Body of pancreas (tissue), 4 donors: ENCODE data around the gene C19orf38. TPM values are rescaled to one million over a fixed set of nuclear protein-coding genes. Genes with fewer than 3 reads are reported as not detected.

Experiments
- ATAC-seq: fragments of 150-250 bp; one replicate; pipeline ENCODE4 v1.9.1; 2016
- DNase-seq, 4 donors: peaks; one replicate each; pipeline ENCODE4 v3.0.0-alpha.2; 2019
- H3K27ac ChIP-seq, 4 donors: fragments of 200-600 bp; sonication (generic); 1 replicate in 3 of 4; 2 replicates in 1 of 4; pipeline versions ENCODE4 v1.5.1 to v1.6.1; 2016 to 2019; ENCODE audit warnings: mild to moderate bottlenecking in 1 of 4, mixed read lengths in 1 of 4, moderate library complexity in 1 of 4
- H3K27me3 ChIP-seq, 2 donors: fragments of 200-600 bp; sonication (generic); one replicate each; pipeline ENCODE4 v1.6.0; 2016; ENCODE audit warnings: mild to moderate bottlenecking in 1 of 2
- H3K36me3 ChIP-seq, 2 donors: fragments of 200-600 bp; sonication (generic); replicated peaks in 1 of 2; 2 replicates each; pipeline ENCODE4 v1.5.1; 2016; ENCODE audit warnings: low read depth in 2 of 2; ENCODE audit not compliant: insufficient read depth in 1 of 2
- H3K4me1 ChIP-seq: fragments of 200-600 bp; sonication (generic); one replicate; pipeline ENCODE4 v1.6.0; 2016
- H3K4me3 ChIP-seq, 2 donors: fragments of 200-600 bp; sonication (generic); 1 replicate in 1 of 2; 2 replicates in 1 of 2; pipeline ENCODE4 v1.5.1; 2016 to 2019
- H3K9me3 ChIP-seq, 3 donors: fragments of 200-600 bp; sonication (generic); 1 replicate in 2 of 3; 2 replicates in 1 of 3; pipeline ENCODE4 v1.5.1; 2016
- POLR2A ChIP-seq, 3 donors: fragments of 450-650 bp; IDR thresholded peaks; one replicate each; pipeline ENCODE4 v1.6.1; 2016; ENCODE audit warnings: antibody characterized with exemption in 3 of 3, mild to moderate bottlenecking in 2 of 3
- WGBS, 2 donors: methylation state at CpG; one replicate each; pipeline ENCODE4 v1.1.5; 2017; 5-methylcytosine and 5-hydroxymethylcytosine counted together
- intact Hi-C: fragments of 100-400 bp; cut with DNase I; formaldehyde crosslinking; loops from one replicate; pipeline ENCODE4 v1.15.1; 2023
- total RNA-seq, 2 donors: library from RNA; depleted of rRNA; stranded (reverse); fragments of >200 nt; gene quantifications; one replicate each; pipeline ENCODE4 v1.1.0, GENCODE V29; 2016
- TF ChIP-seq, protein P1 (sequence below), 7 experiments: fragments of 450-650 bp in 4 of 7; fragments of 200-600 bp in 3 of 7; sonication (generic) in 3 of 7; IDR thresholded peaks; one replicate each; pipeline ENCODE4 v1.5.1; 2016 to 2019; ENCODE audit warnings: antibody characterized with exemption in 7 of 7

C19orf38 gene
- total RNA-seq, 2 donors from 2014 or later: 0.52 TPM; not detected in 1

DNA sequence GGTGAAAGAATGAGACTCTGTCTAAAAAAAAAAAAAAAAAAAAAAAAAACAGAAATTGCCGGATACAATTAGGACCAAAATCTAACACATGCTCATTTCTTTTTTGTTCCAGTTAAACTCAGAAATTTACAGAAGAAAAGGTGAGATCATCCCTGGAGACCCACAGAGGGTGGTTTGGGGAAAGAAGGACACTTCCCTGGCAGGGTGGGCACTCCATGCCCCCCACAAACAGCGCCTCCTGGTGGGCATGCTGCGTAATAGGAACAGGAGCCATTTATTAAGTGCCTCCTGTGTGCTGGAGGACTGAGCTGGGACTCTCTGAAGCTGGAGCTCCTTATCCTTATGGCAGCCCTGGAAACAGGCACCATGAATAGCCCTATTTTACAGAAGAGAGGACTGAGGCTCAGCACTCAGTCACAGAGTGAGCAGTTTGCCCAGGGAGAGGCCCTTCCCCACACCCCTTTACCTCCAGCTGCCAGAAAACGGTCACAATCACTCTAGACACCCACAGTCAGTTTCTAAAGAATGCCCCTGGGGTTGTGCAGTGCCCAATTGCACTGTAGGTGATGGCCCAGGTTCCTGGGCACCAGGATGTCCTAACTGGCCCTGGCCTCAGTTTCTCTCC, 10.1 kb downstream of the C19orf38 start:
- WGBS, 2 donors: 36 to 56% methylated on average over 3 to 4 of the region's 4 CpGs
- no peak for TF ChIP-seq POLR2A (IDR thresholded peaks at IDR 0.05)
- TF ChIP-seq, protein P1, sequence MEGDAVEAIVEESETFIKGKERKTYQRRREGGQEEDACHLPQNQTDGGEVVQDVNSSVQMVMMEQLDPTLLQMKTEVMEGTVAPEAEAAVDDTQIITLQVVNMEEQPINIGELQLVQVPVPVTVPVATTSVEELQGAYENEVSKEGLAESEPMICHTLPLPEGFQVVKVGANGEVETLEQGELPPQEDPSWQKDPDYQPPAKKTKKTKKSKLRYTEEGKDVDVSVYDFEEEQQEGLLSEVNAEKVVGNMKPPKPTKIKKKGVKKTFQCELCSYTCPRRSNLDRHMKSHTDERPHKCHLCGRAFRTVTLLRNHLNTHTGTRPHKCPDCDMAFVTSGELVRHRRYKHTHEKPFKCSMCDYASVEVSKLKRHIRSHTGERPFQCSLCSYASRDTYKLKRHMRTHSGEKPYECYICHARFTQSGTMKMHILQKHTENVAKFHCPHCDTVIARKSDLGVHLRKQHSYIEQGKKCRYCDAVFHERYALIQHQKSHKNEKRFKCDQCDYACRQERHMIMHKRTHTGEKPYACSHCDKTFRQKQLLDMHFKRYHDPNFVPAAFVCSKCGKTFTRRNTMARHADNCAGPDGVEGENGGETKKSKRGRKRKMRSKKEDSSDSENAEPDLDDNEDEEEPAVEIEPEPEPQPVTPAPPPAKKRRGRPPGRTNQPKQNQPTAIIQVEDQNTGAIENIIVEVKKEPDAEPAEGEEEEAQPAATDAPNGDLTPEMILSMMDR (IDR thresholded peaks at IDR 0.05): peak in 6 of 7 experiments; percentile 21 to 46 (median 37)
- no peak for ATAC-seq

DNA sequence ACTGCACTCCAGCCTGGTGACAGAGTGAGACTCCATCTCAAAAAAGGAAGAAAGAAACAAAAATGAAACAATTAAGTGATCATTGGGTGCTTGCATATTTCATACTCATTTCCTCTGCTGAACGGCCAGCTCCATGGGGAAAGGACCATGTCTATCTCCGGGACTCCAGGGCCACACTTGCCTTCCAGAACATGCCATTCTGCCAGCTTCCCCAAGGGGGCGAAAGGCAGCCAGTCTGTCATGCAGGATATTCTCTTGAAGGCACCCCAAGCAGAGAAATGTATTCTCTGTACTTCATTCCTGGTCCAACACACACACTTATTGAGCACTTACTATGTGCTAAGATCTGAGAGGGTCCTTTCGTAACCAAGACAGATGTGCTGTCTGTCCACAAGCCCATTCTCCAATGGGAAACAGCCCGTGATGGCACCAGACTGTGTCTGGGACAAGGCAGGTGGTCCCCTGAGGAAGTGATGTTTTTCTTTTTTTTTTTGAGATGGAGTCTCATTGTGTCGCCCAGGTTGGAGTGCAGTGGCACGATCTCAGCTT, 13.0 kb downstream of the C19orf38 start:
- intact Hi-C loops: no loop called here
- ATAC-seq: no peak
- H3K36me3 ChIP-seq: no peaks in the 10 kb centered on the region

More for the DNA sequence above, 10.1 kb downstream of the C19orf38 start:
- DNase-seq: no peak
- no peaks in the 10 kb centered on the region for H3K27me3 ChIP-seq
- no peak overlapping the region for H3K4me3 ChIP-seq
- no peaks in the 10 kb centered on the region for H3K9me3 ChIP-seq
- H3K4me1 ChIP-seq: peaks cover 6% of the 10 kb centered on the region
- no peak overlapping the region for H3K27ac ChIP-seq
- no peaks in the 10 kb centered on the region for H3K36me3 ChIP-seq
- intact Hi-C loops: no loop called here

DNA sequence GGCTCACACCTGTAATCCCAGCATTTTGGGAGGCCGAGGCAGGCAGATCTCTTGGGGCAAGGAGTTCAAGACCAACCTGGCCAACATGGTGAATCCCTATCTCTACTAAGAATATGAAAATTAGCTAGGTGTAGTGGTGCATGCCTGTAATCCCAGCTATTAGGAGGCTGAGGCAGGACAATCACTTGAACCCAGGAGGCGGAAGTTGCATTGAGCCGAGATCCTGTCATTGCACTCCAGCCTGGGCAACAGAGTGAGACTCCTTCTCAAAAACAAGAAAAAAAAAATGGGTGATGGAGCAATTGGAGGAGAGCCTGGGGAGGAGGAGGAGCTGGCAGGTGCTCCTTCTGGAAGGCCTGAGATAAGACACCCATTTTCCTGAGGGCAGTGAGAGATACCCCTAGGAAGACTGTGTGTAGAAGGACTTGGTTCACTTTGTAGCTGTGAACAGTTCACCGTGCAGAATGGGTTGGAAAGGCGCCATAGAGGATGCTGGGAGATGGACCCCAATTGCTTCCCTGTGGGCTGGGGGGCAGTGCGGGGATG, 14.4 kb downstream of the C19orf38 start:
- Histone ChIP-seq H3K36me3 (no peaks in the 10 kb centered on the region), H3K27ac (peak overlapping the region in 3 of 4 donors; percentile 25 to 45 (median 42)), H3K4me3 (no peak overlapping the region), H3K27me3 (no peaks in the 10 kb centered on the region), H3K9me3 (no peaks in the 10 kb centered on the region), H3K4me1 (peaks cover 19% of the 10 kb centered on the region)
- no peak for DNase-seq
- peak; percentile 6 for ATAC-seq
- no peak for TF ChIP-seq POLR2A (IDR thresholded peaks at IDR 0.05)
- TF ChIP-seq, protein P1 (IDR thresholded peaks at IDR 0.05): no peak
- 83% methylated on average over 6 of the region's 6 CpGs for WGBS, 2 donors
- intact Hi-C loops: no loop called here

More for the DNA sequence above, 13.0 kb downstream of the C19orf38 start:
- Histone ChIP-seq H3K27me3 (no peaks in the 10 kb centered on the region), H3K9me3 (no peaks in the 10 kb centered on the region), H3K4me3 (no peak overlapping the region), H3K4me1 (peaks cover 19% of the 10 kb centered on the region), H3K27ac (no peak overlapping the region)
- DNase-seq: peak; percentile 31 to 53 (median 42)
- no peak for TF ChIP-seq POLR2A (IDR thresholded peaks at IDR 0.05)
- TF ChIP-seq, protein P1 (IDR thresholded peaks at IDR 0.05): peak in 4 of 7 experiments; percentile 19 to 35 (median 28)
- WGBS, 2 donors: 61 to 68% methylated on average over 7 of the region's 7 CpGs

DNA sequence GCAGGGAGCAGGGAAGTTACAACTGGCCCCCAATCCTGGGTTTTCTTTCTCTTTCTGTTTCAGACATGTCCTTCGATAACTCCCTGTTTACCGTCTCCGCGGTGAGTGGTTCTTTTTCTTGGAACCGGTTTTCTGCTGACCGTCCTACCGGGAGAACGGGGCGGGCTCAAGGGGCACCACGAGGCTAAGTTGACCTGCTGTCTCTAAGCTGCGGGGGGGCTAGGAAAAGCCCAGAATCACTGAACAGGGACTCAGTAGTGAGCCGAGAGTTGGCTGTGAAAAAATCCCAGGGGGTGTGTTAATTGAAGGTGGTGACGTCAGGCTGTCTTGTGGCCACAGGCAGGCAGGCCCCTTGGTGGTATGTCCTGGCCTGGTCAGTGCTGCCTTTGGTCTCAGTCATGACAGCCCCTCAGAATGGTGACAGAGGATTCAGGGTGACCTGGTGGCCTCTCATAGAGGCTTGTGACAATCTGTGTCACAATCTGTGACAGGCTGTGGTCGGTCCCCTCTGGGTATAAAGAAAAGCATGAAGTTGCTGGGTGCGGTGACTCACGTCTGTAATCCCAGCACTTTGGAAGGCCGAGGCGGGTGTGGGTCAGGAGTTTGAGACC, 15.0 kb downstream of the C19orf38 start:
- Histone ChIP-seq H3K4me3 (no peak overlapping the region), H3K9me3 (no peaks in the 10 kb centered on the region), H3K36me3 (no peaks in the 10 kb centered on the region), H3K27me3 (no peaks in the 10 kb centered on the region), H3K27ac (peak overlapping the region; percentile 7 to 45 (median 34)), H3K4me1 (peaks cover 19% of the 10 kb centered on the region)
- peak; percentile 43 to 56 (median 54) for DNase-seq
- intact Hi-C loops: no loop called here
- 45 to 46% methylated on average over 16 to 18 of the region's 18 CpGs for WGBS, 2 donors
- ATAC-seq: peak; percentile 24
- no peak for TF ChIP-seq POLR2A (IDR thresholded peaks at IDR 0.05)
- TF ChIP-seq, protein P1 (IDR thresholded peaks at IDR 0.05): no peak
